HL-60 (cell line): ENCODE data around the gene SDF4.

Experiments used
- DNase-seq, 2 experiments: peaks; one replicate each; pipeline ENCODE4 v3.0.0-alpha.2; 2010 to 2020; ENCODE audit warnings: low read depth in 1 of 2, low spot score in 1 of 2
- H3K27ac ChIP-seq: fragments of 250-450 bp; sonication (Bioruptor Pico); replicated peaks from 2 replicates; pipeline ENCODE4 v1.5.1; 2020; ENCODE audit warnings: mild to moderate bottlenecking, moderate library complexity
- H3K27me3 ChIP-seq: fragments of 250-450 bp; sonication (Bioruptor Pico); 2 replicates; pipeline ENCODE4 v1.5.1; 2021; ENCODE audit warnings: mild to moderate bottlenecking, moderate library complexity; ENCODE audit not compliant: insufficient read depth, poor library complexity, severe bottlenecking
- H3K4me3 ChIP-seq: replicated peaks from 2 replicates; pipeline ENCODE4 v1.5.1; 2011; ENCODE audit warnings: mild to moderate bottlenecking, control low read depth, low read length; ENCODE audit not compliant: insufficient read depth
- GABPA ChIP-seq: IDR thresholded peaks from 2 replicates; pipeline ENCODE4 v1.6.1; 2012; ENCODE audit warnings: low read depth
- POLR2AphosphoS5 ChIP-seq: IDR thresholded peaks from 2 replicates; pipeline ENCODE4 v1.6.1; 2012; ENCODE audit warnings: low read depth
- SPI1 ChIP-seq: IDR thresholded peaks from 2 replicates; pipeline ENCODE4 v1.6.1; 2012; ENCODE audit warnings: low read depth, mild to moderate bottlenecking, borderline replicate concordance
- TF ChIP-seq, protein P1 (sequence below): IDR thresholded peaks from 2 replicates; pipeline ENCODE4 v1.6.1; 2012; ENCODE audit warnings: low read depth; ENCODE audit not compliant: insufficient replicate concordance
- TF ChIP-seq, protein P2 (sequence below): IDR thresholded peaks from one replicate; pipeline ENCODE4 v1.5.1; 2011; ENCODE audit warnings: low read length, control low read depth, inconsistent platforms; ENCODE audit not compliant: insufficient read depth

The SDF4 gene

DNA sequence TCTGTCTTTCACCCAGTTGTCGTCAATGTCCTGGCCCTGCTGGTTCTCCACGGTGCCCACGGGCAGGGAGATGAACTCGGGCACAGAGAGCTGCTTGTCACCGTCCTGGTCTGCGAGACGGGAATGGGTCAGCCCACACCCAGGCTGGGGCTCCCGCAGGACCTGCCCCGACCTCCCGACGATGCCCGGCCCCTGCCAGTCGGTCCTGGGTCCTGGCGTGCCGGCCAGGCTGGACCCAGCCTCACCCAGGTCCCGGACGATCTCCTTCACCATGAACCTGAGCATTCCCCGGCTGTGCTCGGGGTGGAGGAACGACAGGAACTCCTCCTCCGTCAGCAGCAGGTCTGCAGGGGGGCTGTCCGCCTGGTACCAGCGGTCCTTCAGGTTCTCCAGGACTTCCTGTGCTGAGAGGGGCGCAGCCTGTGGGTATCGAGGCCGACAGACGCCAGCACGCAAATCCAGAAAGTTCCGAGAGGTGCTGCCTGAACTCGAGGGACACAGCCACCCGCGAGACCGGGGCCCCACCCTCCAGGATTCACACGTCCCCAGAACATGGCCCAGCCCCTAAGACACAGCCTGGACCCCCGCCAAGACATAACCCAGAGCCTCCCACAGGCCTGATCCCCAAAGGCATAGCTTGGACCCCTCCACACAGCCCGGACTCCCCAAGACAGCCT is 13.1 kb downstream of the SDF4 start:
- no peak for TF ChIP-seq SPI1
- TF ChIP-seq POLR2AphosphoS5: no peak
- TF ChIP-seq, protein P1, sequence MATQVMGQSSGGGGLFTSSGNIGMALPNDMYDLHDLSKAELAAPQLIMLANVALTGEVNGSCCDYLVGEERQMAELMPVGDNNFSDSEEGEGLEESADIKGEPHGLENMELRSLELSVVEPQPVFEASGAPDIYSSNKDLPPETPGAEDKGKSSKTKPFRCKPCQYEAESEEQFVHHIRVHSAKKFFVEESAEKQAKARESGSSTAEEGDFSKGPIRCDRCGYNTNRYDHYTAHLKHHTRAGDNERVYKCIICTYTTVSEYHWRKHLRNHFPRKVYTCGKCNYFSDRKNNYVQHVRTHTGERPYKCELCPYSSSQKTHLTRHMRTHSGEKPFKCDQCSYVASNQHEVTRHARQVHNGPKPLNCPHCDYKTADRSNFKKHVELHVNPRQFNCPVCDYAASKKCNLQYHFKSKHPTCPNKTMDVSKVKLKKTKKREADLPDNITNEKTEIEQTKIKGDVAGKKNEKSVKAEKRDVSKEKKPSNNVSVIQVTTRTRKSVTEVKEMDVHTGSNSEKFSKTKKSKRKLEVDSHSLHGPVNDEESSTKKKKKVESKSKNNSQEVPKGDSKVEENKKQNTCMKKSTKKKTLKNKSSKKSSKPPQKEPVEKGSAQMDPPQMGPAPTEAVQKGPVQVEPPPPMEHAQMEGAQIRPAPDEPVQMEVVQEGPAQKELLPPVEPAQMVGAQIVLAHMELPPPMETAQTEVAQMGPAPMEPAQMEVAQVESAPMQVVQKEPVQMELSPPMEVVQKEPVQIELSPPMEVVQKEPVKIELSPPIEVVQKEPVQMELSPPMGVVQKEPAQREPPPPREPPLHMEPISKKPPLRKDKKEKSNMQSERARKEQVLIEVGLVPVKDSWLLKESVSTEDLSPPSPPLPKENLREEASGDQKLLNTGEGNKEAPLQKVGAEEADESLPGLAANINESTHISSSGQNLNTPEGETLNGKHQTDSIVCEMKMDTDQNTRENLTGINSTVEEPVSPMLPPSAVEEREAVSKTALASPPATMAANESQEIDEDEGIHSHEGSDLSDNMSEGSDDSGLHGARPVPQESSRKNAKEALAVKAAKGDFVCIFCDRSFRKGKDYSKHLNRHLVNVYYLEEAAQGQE: no peak
- TF ChIP-seq, protein P2, sequence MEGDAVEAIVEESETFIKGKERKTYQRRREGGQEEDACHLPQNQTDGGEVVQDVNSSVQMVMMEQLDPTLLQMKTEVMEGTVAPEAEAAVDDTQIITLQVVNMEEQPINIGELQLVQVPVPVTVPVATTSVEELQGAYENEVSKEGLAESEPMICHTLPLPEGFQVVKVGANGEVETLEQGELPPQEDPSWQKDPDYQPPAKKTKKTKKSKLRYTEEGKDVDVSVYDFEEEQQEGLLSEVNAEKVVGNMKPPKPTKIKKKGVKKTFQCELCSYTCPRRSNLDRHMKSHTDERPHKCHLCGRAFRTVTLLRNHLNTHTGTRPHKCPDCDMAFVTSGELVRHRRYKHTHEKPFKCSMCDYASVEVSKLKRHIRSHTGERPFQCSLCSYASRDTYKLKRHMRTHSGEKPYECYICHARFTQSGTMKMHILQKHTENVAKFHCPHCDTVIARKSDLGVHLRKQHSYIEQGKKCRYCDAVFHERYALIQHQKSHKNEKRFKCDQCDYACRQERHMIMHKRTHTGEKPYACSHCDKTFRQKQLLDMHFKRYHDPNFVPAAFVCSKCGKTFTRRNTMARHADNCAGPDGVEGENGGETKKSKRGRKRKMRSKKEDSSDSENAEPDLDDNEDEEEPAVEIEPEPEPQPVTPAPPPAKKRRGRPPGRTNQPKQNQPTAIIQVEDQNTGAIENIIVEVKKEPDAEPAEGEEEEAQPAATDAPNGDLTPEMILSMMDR: no peak
- no peak for TF ChIP-seq GABPA
- Histone ChIP-seq H3K27me3 (no peaks in the 10 kb centered on the region), H3K27ac (no peak overlapping the region), H3K4me3 (no peak overlapping the region)
- DNase-seq: no peak

DNA sequence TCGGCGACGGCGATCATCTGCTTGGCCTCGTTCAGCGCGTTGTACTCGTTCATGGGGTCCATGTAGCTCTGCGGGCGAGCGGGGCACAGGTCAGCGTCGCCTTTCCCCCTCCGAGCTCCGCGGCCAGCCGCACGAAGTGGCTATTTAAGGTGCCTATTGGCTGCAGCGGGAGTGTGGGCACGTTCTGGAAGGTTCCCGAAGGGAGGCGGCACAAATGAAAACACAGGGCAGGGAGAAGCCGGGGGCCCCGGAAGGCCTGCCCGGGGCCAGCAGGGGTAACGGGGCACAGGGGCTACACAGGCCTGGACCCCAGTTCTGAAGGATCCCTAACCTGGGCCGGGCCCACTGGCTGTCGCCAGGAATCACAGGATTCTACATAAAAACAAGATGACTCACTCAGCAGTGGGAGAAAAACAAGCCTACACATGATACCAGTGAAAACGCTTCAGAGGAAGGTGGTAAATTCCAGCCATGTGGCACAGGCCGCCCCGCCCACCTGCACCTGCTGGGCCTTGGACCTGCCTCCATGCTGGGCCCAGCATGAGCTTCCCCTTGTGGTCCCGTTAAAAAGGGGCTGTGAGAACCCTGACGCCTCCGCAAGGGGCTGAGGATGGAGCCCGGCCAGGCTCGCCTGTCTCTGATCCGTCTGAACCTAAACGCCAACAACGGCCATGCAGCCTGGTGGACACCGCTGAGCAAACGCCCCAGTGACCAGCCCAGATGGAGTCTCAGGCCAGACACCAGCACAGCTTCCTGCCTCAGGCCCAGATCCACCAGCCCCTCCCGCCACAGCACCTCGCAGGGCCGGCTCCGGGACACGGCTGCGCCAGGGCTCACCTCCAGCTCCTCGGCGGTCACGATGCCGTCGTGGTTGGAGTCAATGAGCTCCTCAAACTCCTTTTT is 13.9 kb downstream of the SDF4 start:
- Histone ChIP-seq H3K27me3 (no peaks in the 10 kb centered on the region), H3K4me3 (no peak overlapping the region), H3K27ac (no peak overlapping the region)
- TF ChIP-seq, protein P1: no peak
- no peak for TF ChIP-seq POLR2AphosphoS5
- TF ChIP-seq SPI1: no peak
- TF ChIP-seq, protein P2: no peak
- TF ChIP-seq GABPA: no peak
- DNase-seq: no peak

DNA sequence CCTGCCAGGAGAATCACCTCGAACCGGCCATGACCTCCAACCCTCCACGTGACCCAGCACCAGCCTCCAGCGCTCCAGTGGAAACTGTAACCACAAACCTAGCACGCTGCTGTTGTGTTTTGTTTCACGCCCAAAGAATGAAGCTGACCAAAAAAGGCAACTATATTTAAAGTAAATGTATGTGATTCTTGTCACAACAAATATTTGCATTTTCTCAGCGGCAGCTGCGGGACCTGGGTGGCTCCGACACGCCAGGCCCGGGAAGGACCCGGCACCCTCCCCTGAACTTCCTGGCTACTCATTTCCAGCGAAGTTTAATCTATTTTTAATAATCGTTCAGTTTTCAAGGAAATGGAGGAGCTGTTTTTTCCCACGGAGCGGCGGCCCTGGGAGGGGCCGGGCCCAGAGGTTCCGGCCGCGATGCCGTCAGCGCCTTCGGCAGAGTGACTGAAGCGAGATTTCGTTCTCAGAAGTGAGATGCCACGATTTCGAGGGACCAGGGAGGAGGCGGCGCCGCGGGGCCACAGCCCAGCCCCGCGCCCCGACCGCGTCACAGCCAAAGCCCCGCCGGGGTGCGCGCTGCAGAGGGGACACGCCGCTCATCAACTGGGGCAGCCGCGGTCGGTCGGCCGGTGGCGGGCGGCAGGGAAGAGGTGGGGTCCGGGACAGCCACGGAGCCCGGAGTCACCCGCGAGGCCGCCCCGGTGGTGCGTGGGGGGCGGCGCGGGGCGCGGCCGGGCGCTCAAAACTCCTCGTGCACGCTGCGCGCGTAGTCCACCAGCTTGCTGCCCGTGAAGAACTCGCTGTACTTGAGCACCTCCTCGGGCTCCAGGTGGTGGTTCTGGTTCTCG is 14.8 kb downstream of the SDF4 start:
- no peak for DNase-seq
- no peaks in the 10 kb centered on the region for H3K27me3 ChIP-seq
- TF ChIP-seq POLR2AphosphoS5: no peak
- no peak for TF ChIP-seq SPI1
- no peak for TF ChIP-seq GABPA
- TF ChIP-seq, protein P1: no peak
- TF ChIP-seq, protein P2: no peak
- H3K4me3 ChIP-seq: no peak overlapping the region
- no peak overlapping the region for H3K27ac ChIP-seq
